Stimulated activated CD4-positive, alpha-beta T cell treated with anti-CD3 and anti-CD28 coated beads, TNF-alpha, amount 100 ng/mL, for 1 hour (primary cell): ENCODE results near the gene COL4A1.

Experiments
- DNase-seq, 3 donors: peaks; one replicate each; pipeline ENCODE4 v3.0.0-alpha.2; 2020; ENCODE audit warnings: low read depth in 3 of 3, low spot score in 1 of 3

COL4A1 gene

GRCh38 chr13:110341445-110342244 lies 34.7 kb upstream of the COL4A1 start:
- DNase-seq = no peak

- peak in 2 of 3 donors; percentile 22 to 36 for DNase-seq
Measured at GRCh38 chr13:110340812-110341444, 34.0 kb upstream of the COL4A1 start.

GRCh38 chr13:110339975-110340550 lies 33.1 kb upstream of the COL4A1 start:
- no peak for DNase-seq

- no peak for DNase-seq
Measured at GRCh38 chr13:110339263-110339662, 32.3 kb upstream of the COL4A1 start.

GRCh38 chr13:110338441-110339101 lies 31.6 kb upstream of the COL4A1 start:
- no peak for DNase-seq

- no peak for DNase-seq
Measured at GRCh38 chr13:110337247-110337646, 30.3 kb upstream of the COL4A1 start.

- no peak for DNase-seq
Measured at GRCh38 chr13:110336681-110337080, 29.7 kb upstream of the COL4A1 start.

GRCh38 chr13:110336108-110336507 lies 29.2 kb upstream of the COL4A1 start:
- DNase-seq = no peak

- no peak for DNase-seq
Measured at GRCh38 chr13:110334841-110335490, 28.0 kb upstream of the COL4A1 start.

- no peak for DNase-seq
Measured at GRCh38 chr13:110334256-110334655, 27.3 kb upstream of the COL4A1 start.

GRCh38 chr13:110333837-110334236 lies 26.9 kb upstream of the COL4A1 start:
- DNase-seq = no peak

GRCh38 chr13:110332750-110333149 lies 25.8 kb upstream of the COL4A1 start:
- DNase-seq = no peak

- DNase-seq = no peak
Measured at GRCh38 chr13:110331362-110331761, 24.4 kb upstream of the COL4A1 start.

- DNase-seq = no peak
Measured at GRCh38 chr13:110330491-110331011, 23.6 kb upstream of the COL4A1 start.

GRCh38 chr13:110329798-110330461 lies 23.0 kb upstream of the COL4A1 start:
- no peak for DNase-seq

- DNase-seq = no peak
Measured at GRCh38 chr13:110329258-110329657, 22.3 kb upstream of the COL4A1 start.

GRCh38 chr13:110328573-110328972 lies 21.6 kb upstream of the COL4A1 start:
- no peak for DNase-seq

- no peak for DNase-seq
Measured at GRCh38 chr13:110327051-110327721, 20.2 kb upstream of the COL4A1 start.

- DNase-seq = no peak
Measured at GRCh38 chr13:110326263-110326904, 19.4 kb upstream of the COL4A1 start.
